ENCODE results near the gene CEP85L.

CEP85L gene

GRCh38 chr6:118553132-118553531 is 98.3 kb downstream of the CEP85L start:
- no peak overlapping the region for H3K27ac ChIP-seq (ENCODE audit: low read depth, low read length)
- no peak for TF ChIP-seq EZH2phosphoT487 (conservative IDR thresholded peaks at IDR 0.05; ENCODE audit: low read length)
- TF ChIP-seq CTCF (IDR thresholded peaks at IDR 0.05; ENCODE audit: insufficient read depth, low read length, poor library complexity, severe bottlenecking), result no peak
- H3K9me3 ChIP-seq (ENCODE audit: insufficient read depth, low read length), result no peaks in the 10 kb centered on the region
- no peak overlapping the region for H3K9ac ChIP-seq (ENCODE audit: low read length)
- no peaks in the 10 kb centered on the region for H4K20me1 ChIP-seq (ENCODE audit: low read depth, low read length)
- 0 out of 2 replicates have a peak, but pooled peaks cover 3% of the 10 kb centered on the region for H3F3A ChIP-seq (ENCODE audit: insufficient read depth)
- no peak overlapping the region for H3K4me2 ChIP-seq (ENCODE audit: low read depth, low read length, poor library complexity, severe bottlenecking)
- no peaks in the 10 kb centered on the region for H3K36me3 ChIP-seq (ENCODE audit: low read length)
- H3K4me3 ChIP-seq (ENCODE audit: insufficient read depth, low read length, poor library complexity, severe bottlenecking), result no peak overlapping the region
- no peaks in the 10 kb centered on the region for H3K79me2 ChIP-seq (ENCODE audit: insufficient read depth, low read length)
- H2AFZ ChIP-seq (ENCODE audit: low read depth, low read length, severe bottlenecking), result no peak overlapping the region
- H3K27me3 ChIP-seq (ENCODE audit: low read length), result no peaks in the 10 kb centered on the region
- H3K9me2 ChIP-seq (replicated peaks; ENCODE audit: insufficient read depth, low read length), result no peaks in the 10 kb centered on the region

DNA sequence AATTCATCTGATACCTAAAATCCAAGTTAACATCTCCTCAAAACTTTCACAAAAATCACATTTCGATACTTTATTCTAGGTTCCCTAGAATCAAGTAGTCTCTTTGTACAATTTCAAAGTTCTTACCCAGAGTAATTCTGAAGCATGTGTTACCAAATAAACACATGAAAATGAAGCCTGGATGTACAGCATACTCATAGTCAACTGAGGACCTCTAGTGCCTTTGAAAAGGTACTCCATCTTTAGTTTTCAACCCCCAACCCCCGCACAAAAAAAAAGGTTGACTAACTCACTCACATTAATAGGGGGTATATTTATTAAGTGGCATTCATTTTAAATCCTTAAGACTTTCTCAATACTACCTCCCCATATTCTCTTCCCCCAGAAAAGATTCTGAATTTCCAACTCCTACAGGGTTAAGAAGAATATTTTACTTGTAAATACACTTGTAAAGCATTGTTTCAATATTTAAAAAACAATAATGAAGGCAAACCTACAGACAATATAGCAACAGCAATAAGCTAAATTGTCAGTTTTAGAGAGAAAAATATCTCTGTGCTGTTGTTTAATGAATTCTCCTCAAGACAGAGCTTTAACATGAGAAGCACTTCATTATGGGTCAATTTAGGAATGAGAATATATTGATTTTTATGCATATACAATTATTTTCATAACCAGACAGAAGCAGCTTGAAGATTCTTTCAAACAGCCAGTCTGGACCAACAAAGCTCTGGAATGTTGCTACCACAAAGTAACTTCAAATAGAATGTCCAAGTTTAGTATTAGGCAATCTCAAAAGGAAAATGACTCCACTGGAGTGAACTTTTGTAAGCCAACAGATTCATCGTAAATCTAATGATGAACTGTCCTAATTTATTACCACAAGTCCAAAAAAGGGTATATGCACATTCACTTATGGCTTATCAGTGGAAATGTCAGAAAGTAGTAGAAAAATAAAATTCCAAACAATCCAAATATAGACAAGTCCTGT is 100.0 kb downstream of the CEP85L start:
- Histone ChIP-seq H3F3A (ENCODE audit: insufficient read depth) (0 out of 2 replicates have a peak, but pooled peaks cover 3% of the 10 kb centered on the region), H3K9me2 (replicated peaks; ENCODE audit: insufficient read depth, low read length) (no peaks in the 10 kb centered on the region), H3K4me3 (ENCODE audit: insufficient read depth, low read length, poor library complexity, severe bottlenecking) (no peak overlapping the region), H3K27ac (ENCODE audit: low read depth, low read length) (no peak overlapping the region), H4K20me1 (ENCODE audit: low read depth, low read length) (no peaks in the 10 kb centered on the region), H3K9me3 (ENCODE audit: insufficient read depth, low read length) (no peaks in the 10 kb centered on the region), H3K79me2 (ENCODE audit: insufficient read depth, low read length) (no peaks in the 10 kb centered on the region), H3K27me3 (ENCODE audit: low read length) (no peaks in the 10 kb centered on the region), H3K4me2 (ENCODE audit: low read depth, low read length, poor library complexity, severe bottlenecking) (no peak overlapping the region), H2AFZ (ENCODE audit: low read depth, low read length, severe bottlenecking) (no peak overlapping the region), H3K9ac (ENCODE audit: low read length) (no peak overlapping the region), H3K36me3 (ENCODE audit: low read length) (no peaks in the 10 kb centered on the region)
- TF ChIP-seq CTCF (IDR thresholded peaks at IDR 0.05; ENCODE audit: insufficient read depth, low read length, poor library complexity, severe bottlenecking), result peak; percentile 48
- TF ChIP-seq EZH2phosphoT487 (conservative IDR thresholded peaks at IDR 0.05; ENCODE audit: low read length), result no peak

DNA sequence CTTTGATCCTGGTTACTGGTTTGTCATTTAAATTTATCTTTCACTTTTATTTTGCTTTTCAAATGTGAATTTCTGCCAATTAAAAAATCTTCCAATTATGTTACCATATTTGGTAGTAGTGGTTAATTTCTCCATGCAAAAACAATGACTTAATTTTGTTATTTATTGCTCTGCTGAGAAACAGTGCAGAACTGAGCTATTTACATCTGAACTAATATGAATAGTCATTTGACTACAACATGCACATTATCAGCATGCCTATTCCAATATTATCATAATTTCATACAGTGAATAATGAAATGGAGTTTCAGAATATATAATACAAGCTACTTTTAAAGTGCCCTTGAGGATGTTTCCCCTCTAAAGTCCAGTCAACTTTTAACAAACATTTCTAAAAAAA is 102.8 kb downstream of the CEP85L start:
- Histone ChIP-seq H3K27me3 (ENCODE audit: low read length) (no peaks in the 10 kb centered on the region), H3K9ac (ENCODE audit: low read length) (no peak overlapping the region), H3K27ac (ENCODE audit: low read depth, low read length) (no peak overlapping the region), H4K20me1 (ENCODE audit: low read depth, low read length) (no peaks in the 10 kb centered on the region), H3K4me2 (ENCODE audit: low read depth, low read length, poor library complexity, severe bottlenecking) (no peak overlapping the region), H3K9me2 (replicated peaks; ENCODE audit: insufficient read depth, low read length) (no peaks in the 10 kb centered on the region), H2AFZ (ENCODE audit: low read depth, low read length, severe bottlenecking) (no peak overlapping the region), H3K79me2 (ENCODE audit: insufficient read depth, low read length) (no peaks in the 10 kb centered on the region), H3K9me3 (ENCODE audit: insufficient read depth, low read length) (no peaks in the 10 kb centered on the region), H3F3A (ENCODE audit: insufficient read depth) (0 out of 2 replicates have a peak, but pooled peaks cover 3% of the 10 kb centered on the region), H3K36me3 (ENCODE audit: low read length) (no peaks in the 10 kb centered on the region), H3K4me3 (ENCODE audit: insufficient read depth, low read length, poor library complexity, severe bottlenecking) (no peak overlapping the region)
- TF ChIP-seq CTCF (IDR thresholded peaks at IDR 0.05; ENCODE audit: insufficient read depth, low read length, poor library complexity, severe bottlenecking), result no peak
- TF ChIP-seq EZH2phosphoT487 (conservative IDR thresholded peaks at IDR 0.05; ENCODE audit: low read length), result no peak
